Testis (tissue), 3 donors: ENCODE measurements around the gene ZFAND2B. TPM values are rescaled to one million over a fixed set of nuclear protein-coding genes. Genes with fewer than 3 reads are reported as not detected.

ENCODE experiments used
- DNase-seq: peaks from one replicate; pipeline ENCODE4 v3.0.0-alpha.2; 2019
- H3K27ac ChIP-seq, 2 donors: fragments of 200-600 bp; sonication (generic); one replicate each; pipeline ENCODE4 v1.5.1; 2019
- H3K27me3 ChIP-seq: fragments of 200-600 bp; sonication (generic); one replicate; pipeline ENCODE4 v1.5.1; 2019
- H3K36me3 ChIP-seq: fragments of 200-600 bp; sonication (generic); one replicate; pipeline ENCODE4 v1.5.1; 2017; ENCODE audit warnings: low read depth; ENCODE audit errors: missing control alignments
- H3K4me1 ChIP-seq: fragments of 200-600 bp; sonication (generic); one replicate; pipeline ENCODE4 v1.5.1; 2019
- H3K4me3 ChIP-seq, 2 donors: fragments of 200-600 bp; sonication (generic); one replicate each; pipeline ENCODE4 v1.5.1; 2017 to 2019
- H3K9me3 ChIP-seq: fragments of 200-600 bp; sonication (generic); one replicate; pipeline ENCODE4 v1.5.1; 2017
- POLR2A ChIP-seq: fragments of 450-650 bp; IDR thresholded peaks from one replicate; pipeline ENCODE4 v1.6.1; 2017; ENCODE audit warnings: antibody characterized with exemption, mild to moderate bottlenecking, moderate library complexity
- WGBS, 2 donors: methylation state at CpG; one replicate each; pipeline ENCODE4 v1.1.5; 2018; 5-methylcytosine and 5-hydroxymethylcytosine counted together
- intact Hi-C: fragments of 100-400 bp; cut with DNase I; formaldehyde crosslinking; loops from one replicate; pipeline ENCODE4 v1.15.1; 2023; ENCODE audit warnings: low total_unique reads
- polyA plus RNA-seq: library from polyadenylated mRNA; stranded (reverse); fragments of 350-450 nt; fragmentation: Illumina TruSeq; extraction: RNeasy Lipid Tissue Mini Kit (QIAGEN cat#74804); gene quantifications from one replicate; pipeline ENCODE4 v1.2.3, GENCODE V29; 2014; ENCODE audit warnings: low read depth, low replicate concordance; ENCODE audit not compliant: insufficient read depth
- total RNA-seq, 2 donors: library from RNA; depleted of rRNA; stranded (reverse); fragments of >200 nt; gene quantifications; one replicate each; pipeline ENCODE4 v1.2.3, GENCODE V29; 2016
- TF ChIP-seq, protein P1 (sequence below), 3 experiments: fragments of 450-650 bp in 2 of 3; fragments of 200-600 bp in 1 of 3; sonication (generic) in 1 of 3; IDR thresholded peaks; one replicate each; pipeline ENCODE4 v1.5.1; 2016 to 2019; ENCODE audit warnings: antibody characterized with exemption in 3 of 3, mild to moderate bottlenecking in 2 of 3, moderate library complexity in 1 of 3

The ZFAND2B gene
- total and polyA plus RNA-seq, 3 donors from 2014 or later, result 27.0 to 41.3 (median 34.3) TPM

DNA sequence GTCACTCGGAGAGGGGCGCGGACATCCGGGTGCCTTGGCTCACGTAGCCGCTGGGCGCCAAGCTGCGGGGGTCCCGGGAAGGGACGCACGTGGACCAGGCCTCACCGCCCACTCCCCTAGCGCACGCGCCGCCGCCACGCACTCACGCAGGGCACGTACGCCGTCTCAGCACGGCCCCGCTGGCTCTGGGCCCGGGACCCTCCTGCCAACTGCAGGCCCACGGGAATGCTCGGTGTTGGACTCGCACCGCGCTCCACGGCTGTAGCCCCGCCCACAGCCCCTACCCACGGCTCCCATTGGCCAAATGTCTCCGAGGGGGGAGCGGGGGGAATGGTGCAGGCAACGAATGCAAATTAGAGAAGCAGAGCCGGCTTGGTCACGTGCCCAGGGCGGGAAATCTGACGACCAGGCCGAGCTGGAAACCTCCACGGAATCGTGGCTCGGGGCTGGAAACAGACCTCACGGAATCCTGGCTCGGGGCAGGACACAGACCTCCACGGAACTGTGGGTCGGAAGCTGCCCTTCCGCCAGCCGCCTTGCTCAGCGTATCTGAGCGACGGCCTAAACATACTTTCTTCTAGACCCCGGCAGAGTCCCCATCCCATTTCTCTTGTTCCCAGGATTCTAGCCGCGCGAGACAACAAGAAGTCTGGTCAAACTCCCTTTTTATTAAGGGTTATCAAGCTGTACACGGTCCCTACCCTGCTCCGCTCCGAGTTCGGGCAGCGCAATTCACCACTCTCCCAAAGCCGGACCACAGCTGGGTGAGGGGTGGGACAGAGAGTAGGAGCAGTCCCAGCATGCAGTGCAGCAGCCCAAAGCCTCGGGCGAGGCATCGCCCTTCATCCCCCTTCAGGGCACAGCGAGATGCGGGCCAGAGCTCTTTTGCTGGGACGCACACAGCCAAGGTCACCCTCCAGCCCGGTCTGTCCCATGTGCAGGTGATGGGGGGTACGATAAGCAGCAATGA, 12.4 kb downstream of the ZFAND2B start, which contains the start of gene ABCB6:
ABCB6 (minus strand) TSS at position 227 of the 970 bp plus-strand sequence. CDS start 285 bp downstream, outside the sequence.
- DNase-seq, result peak; percentile 98
- intact Hi-C loops, result no loop called here
- peaks cover 27% of the 10 kb centered on the region for H3K4me1 ChIP-seq
- no peaks in the 10 kb centered on the region for H3K36me3 ChIP-seq
- H3K4me3 ChIP-seq, result peak within 1 kb of the TSS; percentile 59 to 71
- peak within 1 kb of the TSS; percentile 75 to 93 for H3K27ac ChIP-seq
- TF ChIP-seq, protein P1, sequence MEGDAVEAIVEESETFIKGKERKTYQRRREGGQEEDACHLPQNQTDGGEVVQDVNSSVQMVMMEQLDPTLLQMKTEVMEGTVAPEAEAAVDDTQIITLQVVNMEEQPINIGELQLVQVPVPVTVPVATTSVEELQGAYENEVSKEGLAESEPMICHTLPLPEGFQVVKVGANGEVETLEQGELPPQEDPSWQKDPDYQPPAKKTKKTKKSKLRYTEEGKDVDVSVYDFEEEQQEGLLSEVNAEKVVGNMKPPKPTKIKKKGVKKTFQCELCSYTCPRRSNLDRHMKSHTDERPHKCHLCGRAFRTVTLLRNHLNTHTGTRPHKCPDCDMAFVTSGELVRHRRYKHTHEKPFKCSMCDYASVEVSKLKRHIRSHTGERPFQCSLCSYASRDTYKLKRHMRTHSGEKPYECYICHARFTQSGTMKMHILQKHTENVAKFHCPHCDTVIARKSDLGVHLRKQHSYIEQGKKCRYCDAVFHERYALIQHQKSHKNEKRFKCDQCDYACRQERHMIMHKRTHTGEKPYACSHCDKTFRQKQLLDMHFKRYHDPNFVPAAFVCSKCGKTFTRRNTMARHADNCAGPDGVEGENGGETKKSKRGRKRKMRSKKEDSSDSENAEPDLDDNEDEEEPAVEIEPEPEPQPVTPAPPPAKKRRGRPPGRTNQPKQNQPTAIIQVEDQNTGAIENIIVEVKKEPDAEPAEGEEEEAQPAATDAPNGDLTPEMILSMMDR (IDR thresholded peaks at IDR 0.05), result peak in 1 of 3 experiments; percentile 7
- TF ChIP-seq POLR2A, result peak; percentile 23
- no peaks in the 10 kb centered on the region for H3K27me3 ChIP-seq
- no peaks in the 10 kb centered on the region for H3K9me3 ChIP-seq
- WGBS, 2 donors, result 7 to 8% methylated on average over 32 to 71 of the region's 71 CpGs

- H3K9me3 ChIP-seq, result no peaks in the 10 kb centered on the region
- WGBS, 2 donors, result 71 to 83% methylated on average over 17 to 18 of the region's 18 CpGs
- H3K4me3 ChIP-seq, result no peak overlapping the region
- DNase-seq, result no peak
- no peak overlapping the region for H3K27ac ChIP-seq
- TF ChIP-seq, protein P1 (IDR thresholded peaks at IDR 0.05), result no peak
- no peak for TF ChIP-seq POLR2A
- H3K27me3 ChIP-seq, result no peaks in the 10 kb centered on the region
- peaks cover 27% of the 10 kb centered on the region for H3K4me1 ChIP-seq
- intact Hi-C loops, result no loop called here
- no peaks in the 10 kb centered on the region for H3K36me3 ChIP-seq
Observed at GRCh38 chr2:219219784-219220532, 13.4 kb downstream of the ZFAND2B start.

DNA sequence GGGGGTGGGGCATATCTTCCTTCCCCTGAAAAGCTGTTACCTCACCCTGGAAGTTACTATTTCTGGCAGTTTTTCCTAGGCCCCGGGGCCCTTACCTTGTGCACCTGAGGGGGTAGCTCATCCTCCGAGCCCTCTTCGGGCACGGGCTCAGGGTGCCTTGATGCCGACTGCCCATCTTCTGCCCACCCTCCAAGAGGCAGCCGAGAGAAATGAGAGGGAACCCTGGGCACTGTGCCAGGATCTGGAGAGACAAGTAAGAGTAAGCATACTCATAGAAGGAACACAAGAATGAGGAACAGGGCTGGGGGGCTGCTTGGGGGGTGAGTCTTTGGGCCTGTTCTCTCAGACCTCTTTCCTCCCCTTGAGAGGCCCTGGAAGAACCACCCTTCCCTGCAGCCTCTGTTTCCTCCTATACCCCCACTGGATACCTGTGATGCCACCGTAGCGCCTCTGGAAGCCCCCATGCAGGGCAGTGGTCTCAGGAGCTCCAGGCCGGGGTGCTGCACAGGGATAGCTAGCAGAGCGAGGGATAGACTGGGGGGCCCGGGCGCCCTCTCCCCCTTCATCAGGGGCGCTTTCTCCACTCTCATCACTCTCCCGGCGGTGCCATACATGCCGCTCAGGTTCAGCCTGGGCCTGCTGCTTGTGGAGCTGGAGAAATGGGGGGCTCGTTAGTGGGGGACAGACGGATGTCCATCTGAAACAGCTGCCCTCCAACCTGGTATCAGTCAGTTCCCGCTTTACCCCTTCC, 14.2 kb downstream of the ZFAND2B start:
- intact Hi-C loops, result no loop called here
- Histone ChIP-seq H3K36me3 (no peaks in the 10 kb centered on the region), H3K27ac (no peak overlapping the region), H3K27me3 (no peaks in the 10 kb centered on the region), H3K9me3 (no peaks in the 10 kb centered on the region), H3K4me3 (no peak overlapping the region), H3K4me1 (peaks cover 27% of the 10 kb centered on the region)
- WGBS, 2 donors, result 91 to 92% methylated on average over 12 to 19 of the region's 19 CpGs
- TF ChIP-seq POLR2A, result no peak
- TF ChIP-seq, protein P1 (IDR thresholded peaks at IDR 0.05), result no peak
- no peak for DNase-seq

DNA sequence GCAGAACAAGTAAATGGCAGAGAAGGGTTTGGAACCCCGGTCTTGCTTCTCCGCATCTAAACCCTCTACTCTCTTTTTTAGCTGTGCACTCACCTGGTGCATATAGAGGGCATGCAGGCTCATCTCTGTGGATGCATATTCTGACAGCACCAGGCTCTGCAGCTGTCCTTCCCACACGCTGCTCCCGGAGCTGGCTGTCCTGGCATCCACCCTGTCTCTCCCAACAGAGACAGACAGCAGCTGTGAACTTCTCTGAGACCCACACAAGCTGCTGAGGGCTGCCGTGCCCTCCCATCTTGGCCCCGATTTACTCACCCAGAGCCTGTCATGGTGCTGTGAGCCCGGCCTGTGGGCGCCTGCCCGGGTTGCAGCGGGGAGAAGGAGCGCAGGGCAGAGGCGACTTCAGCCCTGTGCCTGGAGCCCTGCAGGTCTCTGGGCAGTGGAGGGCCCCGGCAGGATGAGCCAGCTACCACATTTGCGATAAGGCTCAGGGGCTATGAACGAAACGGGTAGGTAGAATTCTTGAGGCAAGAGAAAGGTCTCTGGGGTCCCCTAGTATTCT, 15.5 kb downstream of the ZFAND2B start:
- DNase-seq, result no peak
- Histone ChIP-seq H3K9me3 (no peaks in the 10 kb centered on the region), H3K4me3 (no peak overlapping the region), H3K27ac (no peak overlapping the region), H3K36me3 (no peaks in the 10 kb centered on the region), H3K27me3 (no peaks in the 10 kb centered on the region), H3K4me1 (peaks cover 26% of the 10 kb centered on the region)
- WGBS, 2 donors, result 87 to 93% methylated on average over 10 to 16 of the region's 16 CpGs
- intact Hi-C loops, result no loop called here
- TF ChIP-seq, protein P1 (IDR thresholded peaks at IDR 0.05), result no peak
- TF ChIP-seq POLR2A, result no peak
